Measurements from ENCODE around the gene KCNN3. TPM values are rescaled to one million over a fixed set of nuclear protein-coding genes. Genes with fewer than 3 reads are reported as not detected.

The KCNN3 gene
- total RNA-seq, 1 experiment from 2014 or later = 1.3 TPM

GRCh38 chr1:154874465-154874864 is 4.4 kb upstream of the KCNN3 start:
- no peak overlapping the region for H3K27ac Mint-ChIP-seq
- ATAC-seq (no peak), DNase-seq (ENCODE audit: low spot score) (no peak)
- no peaks in the 10 kb centered on the region for H3K36me3 Mint-ChIP-seq
- ChIA-PET CTCF (interaction anchor here (1.0 to 1.7 kb wide), 4 partner anchors 12 to 328 kb away, joined by 3 to 14 read pairs (median 4); no protein-coding TSS in a partner anchor), POLR2A (no interaction called here)
- H3K9me3 Mint-ChIP-seq = no peaks in the 10 kb centered on the region
- H3K4me3 Mint-ChIP-seq = no peak overlapping the region
- no peak for TF ChIP-seq RELA (CRISPR knock-in tag; IDR thresholded peaks at IDR 0.05; ENCODE audit: borderline replicate concordance)
- TF ChIP-seq, protein P1, sequence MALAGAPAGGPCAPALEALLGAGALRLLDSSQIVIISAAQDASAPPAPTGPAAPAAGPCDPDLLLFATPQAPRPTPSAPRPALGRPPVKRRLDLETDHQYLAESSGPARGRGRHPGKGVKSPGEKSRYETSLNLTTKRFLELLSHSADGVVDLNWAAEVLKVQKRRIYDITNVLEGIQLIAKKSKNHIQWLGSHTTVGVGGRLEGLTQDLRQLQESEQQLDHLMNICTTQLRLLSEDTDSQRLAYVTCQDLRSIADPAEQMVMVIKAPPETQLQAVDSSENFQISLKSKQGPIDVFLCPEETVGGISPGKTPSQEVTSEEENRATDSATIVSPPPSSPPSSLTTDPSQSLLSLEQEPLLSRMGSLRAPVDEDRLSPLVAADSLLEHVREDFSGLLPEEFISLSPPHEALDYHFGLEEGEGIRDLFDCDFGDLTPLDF (CRISPR knock-in tag; IDR thresholded peaks at IDR 0.05) = no peak
- TF ChIP-seq ZNF512 (CRISPR knock-in tag; IDR thresholded peaks at IDR 0.05; ENCODE audit: borderline replicate concordance) = no peak
- TF ChIP-seq CDX4 (CRISPR knock-in tag; IDR thresholded peaks at IDR 0.05; ENCODE audit: borderline replicate concordance) = no peak
- TF ChIP-seq ARID4B (CRISPR knock-in tag; IDR thresholded peaks at IDR 0.05; ENCODE audit: borderline replicate concordance) = no peak
- no peak for TF ChIP-seq FOXJ3 (CRISPR knock-in tag; IDR thresholded peaks at IDR 0.05; ENCODE audit: borderline replicate concordance)
- no peak for TF ChIP-seq SP1 (CRISPR knock-in tag; conservative IDR thresholded peaks at IDR 0.05)
- TF ChIP-seq ZMAT4 (CRISPR knock-in tag; IDR thresholded peaks at IDR 0.05) = no peak
- no peak for TF ChIP-seq FOXP1 (CRISPR knock-in tag; IDR thresholded peaks at IDR 0.05; ENCODE audit: borderline replicate concordance)
- TF ChIP-seq, protein P2, sequence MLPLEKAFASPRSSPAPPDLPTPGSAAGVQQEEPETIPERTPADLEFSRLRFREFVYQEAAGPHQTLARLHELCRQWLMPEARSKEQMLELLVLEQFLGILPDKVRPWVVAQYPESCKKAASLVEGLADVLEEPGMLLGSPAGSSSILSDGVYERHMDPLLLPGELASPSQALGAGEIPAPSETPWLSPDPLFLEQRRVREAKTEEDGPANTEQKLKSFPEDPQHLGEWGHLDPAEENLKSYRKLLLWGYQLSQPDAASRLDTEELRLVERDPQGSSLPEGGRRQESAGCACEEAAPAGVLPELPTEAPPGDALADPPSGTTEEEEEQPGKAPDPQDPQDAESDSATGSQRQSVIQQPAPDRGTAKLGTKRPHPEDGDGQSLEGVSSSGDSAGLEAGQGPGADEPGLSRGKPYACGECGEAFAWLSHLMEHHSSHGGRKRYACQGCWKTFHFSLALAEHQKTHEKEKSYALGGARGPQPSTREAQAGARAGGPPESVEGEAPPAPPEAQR (CRISPR knock-in tag; IDR thresholded peaks at IDR 0.05) = no peak
- TF ChIP-seq NR3C1 (CRISPR knock-in tag; conservative IDR thresholded peaks at IDR 0.05; ENCODE audit: low read depth) = no peak
- peaks cover 15% of the 10 kb centered on the region for H3K4me1 Mint-ChIP-seq
- H3K27me3 Mint-ChIP-seq (ENCODE audit: low read depth) = peaks cover 5% of the 10 kb centered on the region

DNA sequence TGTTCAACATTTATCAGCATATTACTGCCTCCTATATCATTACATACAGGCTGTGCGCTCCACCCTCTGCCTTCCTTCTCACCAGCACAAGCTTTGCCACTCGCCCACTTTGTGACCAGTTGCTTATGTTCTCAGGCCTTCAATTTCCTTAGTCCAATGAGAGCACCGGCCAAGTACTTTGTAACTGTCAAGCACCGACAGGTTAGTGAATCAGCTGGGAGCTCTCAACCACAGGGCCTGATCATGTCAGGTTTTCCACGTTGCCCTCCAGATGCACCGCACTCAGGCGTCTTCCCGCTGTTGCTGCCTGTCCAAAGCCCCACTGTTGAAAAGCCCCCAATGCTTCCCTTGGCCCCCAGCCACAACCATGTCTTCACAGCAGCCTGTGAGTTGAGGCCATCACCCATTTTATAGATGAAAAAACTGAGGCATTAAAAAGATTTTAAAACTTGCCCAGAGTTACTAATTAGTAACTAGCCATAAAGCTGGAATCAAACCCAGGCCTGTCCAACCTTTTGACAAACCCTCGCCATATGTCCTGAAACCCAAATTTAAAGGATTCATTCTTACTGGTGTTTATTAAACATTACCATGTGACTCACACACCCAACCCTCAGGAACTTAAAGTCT is 3.4 kb upstream of the KCNN3 start:
- ChIA-PET POLR2A (no interaction called here), CTCF (interaction anchor here (1.0 to 1.7 kb wide), 4 partner anchors 11 to 327 kb away, joined by 3 to 14 read pairs (median 4); no protein-coding TSS in a partner anchor)
- H3K27ac Mint-ChIP-seq = no peak overlapping the region
- ATAC-seq = no peak
- peaks cover 25% of the 10 kb centered on the region for H3K4me1 Mint-ChIP-seq
- no peak for TF ChIP-seq RELA (CRISPR knock-in tag; IDR thresholded peaks at IDR 0.05; ENCODE audit: borderline replicate concordance)
- TF ChIP-seq NFYB (CRISPR knock-in tag; conservative IDR thresholded peaks at IDR 0.05; ENCODE audit: low read depth) = no peak
- no peak for TF ChIP-seq ZNF671 (CRISPR knock-in tag; IDR thresholded peaks at IDR 0.05)
- TF ChIP-seq MAX (CRISPR knock-in tag; IDR thresholded peaks at IDR 0.05) = no peak
- no peak for TF ChIP-seq SMAD3 (CRISPR knock-in tag; IDR thresholded peaks at IDR 0.05; ENCODE audit: borderline replicate concordance)
- TF ChIP-seq TCF7 (CRISPR knock-in tag; IDR thresholded peaks at IDR 0.05; ENCODE audit: low read depth) = no peak
- no peak for TF ChIP-seq CREM (CRISPR knock-in tag; IDR thresholded peaks at IDR 0.05)
- no peak for TF ChIP-seq HMGA2 (CRISPR knock-in tag; IDR thresholded peaks at IDR 0.05)
- no peak for TF ChIP-seq MYBL2 (CRISPR knock-in tag; IDR thresholded peaks at IDR 0.05)
- no peak for TF ChIP-seq EMX1 (CRISPR knock-in tag; IDR thresholded peaks at IDR 0.05)
- H3K4me3 Mint-ChIP-seq = no peak overlapping the region
- DNase-seq (ENCODE audit: low spot score) = no peak
- H3K27me3 Mint-ChIP-seq (ENCODE audit: low read depth) = peaks cover 15% of the 10 kb centered on the region
- no peaks in the 10 kb centered on the region for H3K36me3 Mint-ChIP-seq
- no peaks in the 10 kb centered on the region for H3K9me3 Mint-ChIP-seq

All from WTC11 (cell line).